Measurements from ENCODE around the gene SUMO2. TPM values are rescaled to one million over a fixed set of nuclear protein-coding genes. Genes with fewer than 3 reads are reported as not detected.

Gene SUMO2
- total and polyA plus RNA-seq, 10 of the 15 experiments (the other 5 are each of a cell fraction or from before 2014, with no cell fraction given), result 163 to 803 (median 555) TPM

DNA sequence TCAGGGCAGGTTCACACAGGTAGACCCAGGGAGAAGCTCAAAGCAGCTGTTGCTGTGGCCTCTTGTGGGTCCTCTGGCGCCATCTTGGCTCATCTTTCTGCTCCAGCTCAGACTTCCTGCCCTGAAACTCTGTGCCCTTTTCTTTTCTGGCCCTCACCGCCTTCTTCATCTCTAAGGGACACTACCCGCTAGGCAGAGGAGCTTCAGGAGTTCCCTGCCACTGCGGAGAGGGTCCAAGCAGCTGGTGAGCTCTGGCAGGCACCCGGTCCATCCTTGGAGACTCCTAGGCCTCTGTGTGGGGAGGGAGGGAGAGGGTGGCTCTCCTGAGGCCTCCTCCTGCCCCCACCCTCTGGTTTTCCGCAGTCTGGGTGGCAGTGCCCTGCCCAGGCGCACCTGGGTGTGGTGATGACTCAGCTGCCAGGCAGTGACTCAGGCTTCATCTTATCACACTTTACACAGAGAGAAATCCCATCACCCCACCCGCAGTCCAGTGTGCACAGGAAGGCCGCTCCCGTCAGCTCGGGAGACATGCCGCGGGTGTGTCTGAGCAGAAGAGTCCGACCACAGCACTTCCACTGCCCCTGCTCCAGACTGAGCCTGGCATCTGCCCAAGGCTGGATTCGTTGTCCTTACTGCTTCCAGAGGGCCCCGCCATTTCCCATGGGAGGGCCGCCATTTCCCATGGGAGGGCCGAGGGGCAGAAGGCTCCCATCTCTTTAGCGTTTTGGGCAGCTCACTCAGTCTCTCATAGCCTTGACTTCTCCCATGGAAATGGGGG, 58.5 kb downstream of the SUMO2 start:
- ChIA-PET POLR2A (interaction anchor here (0.5 to 1.0 kb wide), 3 partner anchors 22 to 524 kb away, joined by 4 read pairs; no protein-coding TSS in a partner anchor), CTCF (interaction anchor here (0.8 to 1.6 kb wide), 3 partner anchors 10 to 164 kb away, joined by 3 to 10 read pairs (median 6); no protein-coding TSS in a partner anchor), SMC1A (ENCODE audit: uncharacterized antibody, unreplicated experiment) (interaction anchor here (0.7 to 1.5 kb wide), 3 partner anchors 10 to 24 kb away, joined by 4 to 10 read pairs (median 6); no protein-coding TSS in a partner anchor), RAD21 (ENCODE audit: unreplicated experiment) (interaction anchor here (0.6 to 2.0 kb wide), 4 partner anchors 10 to 163 kb away, joined by 3 to 12 read pairs (median 3); partner anchors contain the start of gene SLC16A5)
- no peak overlapping the region for H3K9ac ChIP-seq (ENCODE audit: control insufficient read depth, insufficient read depth, low read length)
- H3K4me2 ChIP-seq (ENCODE audit: control insufficient read depth, insufficient read depth), result no peak overlapping the region
- peaks cover 0 to 3% of the 10 kb centered on the region in 2 experiments; a peak in 1 of 4 replicates for H3K36me3 ChIP-seq (ENCODE audit: control insufficient read depth in 2 of 2, insufficient read depth in 2 of 2, low read length in 1 of 2)
- H3K4me3 ChIP-seq, result no peak overlapping the region
- no TSS peak for BruUV-seq (replicated peaks)
- H3K79me2 ChIP-seq (ENCODE audit: control insufficient read depth, insufficient read depth, low read length), result no peaks in the 10 kb centered on the region; the same call in 1 of the 2 replicates
- 91% methylated on average over 19 of the region's 19 CpGs for WGBS (ENCODE audit: insufficient coverage, insufficient replicate concordance, low lambda C conversion rate, missing lambda C conversion rate)
- DNase-seq (ENCODE audit: low read depth, low spot score) (no peak), FAIRE-seq (no peak), ATAC-seq (no peak)
- intact Hi-C loops (cut with micrococcal nuclease; ENCODE audit: unreplicated experiment) (no loop called here), in situ Hi-C loops (cut with MboI) (no loop called here)
- H3K9me3 ChIP-seq (replicated peaks; ENCODE audit: control insufficient read depth, insufficient read depth, low read length), result no peaks in the 10 kb centered on the region
- no peak overlapping the region for H3K27ac ChIP-seq (ENCODE audit: control insufficient read depth, insufficient read depth)
- H2AFZ ChIP-seq (ENCODE audit: control insufficient read depth, low read depth, low read length), result no peak overlapping the region
- H3K4me1 ChIP-seq (ENCODE audit: control insufficient read depth, insufficient read depth, low read length), result peaks cover 10% of the 10 kb centered on the region
- H4K20me1 ChIP-seq (ENCODE audit: control insufficient read depth, insufficient read depth), result no peaks in the 10 kb centered on the region
- TF ChIP-seq TCF7 (IDR thresholded peaks at IDR 0.05; ENCODE audit: borderline replicate concordance) (no peak), MEF2B (IDR thresholded peaks at IDR 0.05; ENCODE audit: partially characterized antibody, poor library complexity, severe bottlenecking) (peak; percentile 10)
- H3K27me3 ChIP-seq (replicated peaks in 1 of 2; ENCODE audit: control insufficient read depth in 2 of 2, insufficient read depth in 2 of 2, low read length in 1 of 2), result no peaks in the 10 kb centered on the region

DNA sequence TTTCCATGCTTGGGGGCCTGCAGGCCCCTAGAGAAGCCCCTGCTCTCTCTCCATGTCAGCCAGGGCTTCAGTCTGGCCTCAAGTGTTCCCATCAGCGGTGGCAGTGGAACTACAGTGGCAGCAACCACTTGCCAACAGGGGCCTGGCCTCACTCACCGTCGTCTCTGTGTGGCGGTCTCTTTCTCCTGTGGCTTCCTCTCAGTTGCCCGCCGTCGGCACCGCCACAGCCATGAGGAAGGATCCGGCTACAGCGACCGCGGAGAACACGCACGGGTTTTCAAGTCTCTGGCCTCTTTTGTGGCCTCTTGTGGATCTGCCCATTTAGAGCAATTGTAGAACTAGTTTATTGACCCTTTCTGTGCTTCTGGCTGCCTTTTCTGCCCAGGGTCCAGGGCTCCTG, 64.5 kb downstream of the SUMO2 start:
- Histone ChIP-seq H3K27me3 (replicated peaks in 1 of 2; ENCODE audit: control insufficient read depth in 2 of 2, insufficient read depth in 2 of 2, low read length in 1 of 2) (no peaks in the 10 kb centered on the region), H3K4me2 (ENCODE audit: control insufficient read depth, insufficient read depth) (no peak overlapping the region), H2AFZ (ENCODE audit: control insufficient read depth, low read depth, low read length) (no peak overlapping the region), H3K9me3 (replicated peaks; ENCODE audit: control insufficient read depth, insufficient read depth, low read length) (no peaks in the 10 kb centered on the region; the same call in 2 of the 3 replicates), H3K27ac (ENCODE audit: control insufficient read depth, insufficient read depth) (no peak overlapping the region), H3K36me3 (ENCODE audit: control insufficient read depth in 2 of 2, insufficient read depth in 2 of 2, low read length in 1 of 2) (peaks cover 0 to 12% of the 10 kb centered on the region in 2 experiments; a peak in 1 of 4 replicates), H3K79me2 (ENCODE audit: control insufficient read depth, insufficient read depth, low read length) (peaks cover 5% of the 10 kb centered on the region), H3K4me1 (ENCODE audit: control insufficient read depth, insufficient read depth, low read length) (peaks cover 38% of the 10 kb centered on the region), H3K9ac (ENCODE audit: control insufficient read depth, insufficient read depth, low read length) (no peak overlapping the region), H3K4me3 (no peak overlapping the region), H4K20me1 (ENCODE audit: control insufficient read depth, insufficient read depth) (no peaks in the 10 kb centered on the region)
- in situ Hi-C loops (cut with MboI) (loop anchor here (5.0 kb wide), 1 partner anchor 294 kb away; no protein-coding TSS in a partner anchor), intact Hi-C loops (cut with micrococcal nuclease; ENCODE audit: unreplicated experiment) (no loop called here)
- no peak for DNase-seq (ENCODE audit: low read depth, low spot score)
- RAD21 ChIA-PET (ENCODE audit: unreplicated experiment), result interaction anchor here (0.6 to 2.5 kb wide), 3 partner anchors 13 to 132 kb away, joined by 3 to 7 read pairs (median 4); partner anchors contain the start of gene NT5C
- no TSS peak for BruUV-seq (replicated peaks)
- SMC1A ChIA-PET (ENCODE audit: uncharacterized antibody, unreplicated experiment), result interaction anchor here (1.7 to 8.1 kb wide), 4 partner anchors 14 to 156 kb away, joined by 4 to 134 read pairs (median 42); partner anchors contain the start of gene NT5C
- POLR2A ChIA-PET, result interaction anchor here (0.6 to 5.0 kb wide), 3 partner anchors 13 to 77 kb away, joined by 3 to 53 read pairs (median 4); partner anchors contain the start of gene NT5C
- no peak for ATAC-seq
- 96% methylated on average over 14 of the region's 14 CpGs for WGBS (ENCODE audit: insufficient coverage, insufficient replicate concordance, low lambda C conversion rate, missing lambda C conversion rate)
- CTCF ChIA-PET, result interaction anchor here (0.6 to 9.3 kb wide), 8 partner anchors 9 to 283 kb away, joined by 3 to 293 read pairs (median 10); partner anchors contain the start of genes NT5C and NUP85
- no peak for FAIRE-seq
- TF ChIP-seq RCOR1 (conservative IDR thresholded peaks at IDR 0.05; ENCODE audit: low read depth, low read length), result no peak
- TF ChIP-seq IRF3 (IDR thresholded peaks at IDR 0.05), result no peak
- TF ChIP-seq ZNF217 (IDR thresholded peaks at IDR 0.05), result no peak
- TF ChIP-seq, protein P1, sequence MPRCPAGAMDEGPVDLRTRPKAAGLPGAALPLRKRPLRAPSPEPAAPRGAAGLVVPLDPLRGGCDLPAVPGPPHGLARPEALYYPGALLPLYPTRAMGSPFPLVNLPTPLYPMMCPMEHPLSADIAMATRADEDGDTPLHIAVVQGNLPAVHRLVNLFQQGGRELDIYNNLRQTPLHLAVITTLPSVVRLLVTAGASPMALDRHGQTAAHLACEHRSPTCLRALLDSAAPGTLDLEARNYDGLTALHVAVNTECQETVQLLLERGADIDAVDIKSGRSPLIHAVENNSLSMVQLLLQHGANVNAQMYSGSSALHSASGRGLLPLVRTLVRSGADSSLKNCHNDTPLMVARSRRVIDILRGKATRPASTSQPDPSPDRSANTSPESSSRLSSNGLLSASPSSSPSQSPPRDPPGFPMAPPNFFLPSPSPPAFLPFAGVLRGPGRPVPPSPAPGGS (IDR thresholded peaks at IDR 0.05; ENCODE audit: borderline replicate concordance, insufficient read depth, low read depth, low read length, poor library complexity, severe bottlenecking), result no peak
- no peak for TF ChIP-seq RAD51 (IDR thresholded peaks at IDR 0.05)
- no peak for TF ChIP-seq SPI1 (IDR thresholded peaks at IDR 0.05; ENCODE audit: borderline replicate concordance, insufficient read depth, low read depth, low read length)
- TF ChIP-seq, protein P2, sequence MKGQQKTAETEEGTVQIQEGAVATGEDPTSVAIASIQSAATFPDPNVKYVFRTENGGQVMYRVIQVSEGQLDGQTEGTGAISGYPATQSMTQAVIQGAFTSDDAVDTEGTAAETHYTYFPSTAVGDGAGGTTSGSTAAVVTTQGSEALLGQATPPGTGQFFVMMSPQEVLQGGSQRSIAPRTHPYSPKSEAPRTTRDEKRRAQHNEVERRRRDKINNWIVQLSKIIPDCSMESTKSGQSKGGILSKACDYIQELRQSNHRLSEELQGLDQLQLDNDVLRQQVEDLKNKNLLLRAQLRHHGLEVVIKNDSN (IDR thresholded peaks at IDR 0.05; ENCODE audit: borderline replicate concordance, extremely low read length, insufficient read depth, low read depth, low read length), result no peak
- no peak for TF ChIP-seq SREBF2 (IDR thresholded peaks at IDR 0.05; ENCODE audit: low read length)
